Hepatocyte (in vitro differentiated cells): ENCODE data around the gene MED13L.

Experiments
- EZH2 ChIP-seq: fragments of 200-600 bp; sonication (generic); IDR thresholded peaks from 2 replicates; pipeline ENCODE4 v1.6.1; 2016; ENCODE audit warnings: antibody characterized with exemption, mild to moderate bottlenecking, borderline replicate concordance
- EZH2phosphoT487 ChIP-seq: fragments of 200-600 bp; sonication (generic); IDR thresholded peaks from one replicate; pipeline ENCODE4 v1.6.1; 2018; ENCODE audit warnings: antibody characterized with exemption, mild to moderate bottlenecking, low read depth, moderate library complexity; ENCODE audit not compliant: unreplicated experiment, severe bottlenecking
- TF ChIP-seq, protein P1 (sequence below): fragments of 200-600 bp; sonication (generic); IDR thresholded peaks from 2 replicates; pipeline ENCODE4 v1.5.1; 2016; ENCODE audit warnings: antibody characterized with exemption, mild to moderate bottlenecking; ENCODE audit not compliant: poor library complexity

DNA sequence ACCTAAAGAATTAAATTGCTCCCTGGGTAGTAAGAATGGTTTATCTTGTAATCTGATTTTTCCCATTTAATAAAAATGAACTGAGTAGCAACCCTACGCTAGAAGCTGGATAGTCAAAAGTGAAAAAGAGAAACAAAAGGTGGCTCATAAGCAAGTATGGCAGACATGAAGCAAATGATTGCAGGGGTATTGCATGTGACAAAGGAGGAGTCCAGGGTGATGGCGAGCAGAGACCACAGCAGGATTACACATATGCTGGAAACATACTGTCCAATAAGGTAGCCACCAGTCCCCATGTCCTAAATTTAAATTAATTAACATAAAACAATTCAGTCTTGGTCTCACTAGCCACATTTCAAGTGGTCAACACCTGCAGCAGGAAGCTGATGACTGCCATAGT, 283.8 kb downstream of the MED13L start:
- TF ChIP-seq, protein P1, sequence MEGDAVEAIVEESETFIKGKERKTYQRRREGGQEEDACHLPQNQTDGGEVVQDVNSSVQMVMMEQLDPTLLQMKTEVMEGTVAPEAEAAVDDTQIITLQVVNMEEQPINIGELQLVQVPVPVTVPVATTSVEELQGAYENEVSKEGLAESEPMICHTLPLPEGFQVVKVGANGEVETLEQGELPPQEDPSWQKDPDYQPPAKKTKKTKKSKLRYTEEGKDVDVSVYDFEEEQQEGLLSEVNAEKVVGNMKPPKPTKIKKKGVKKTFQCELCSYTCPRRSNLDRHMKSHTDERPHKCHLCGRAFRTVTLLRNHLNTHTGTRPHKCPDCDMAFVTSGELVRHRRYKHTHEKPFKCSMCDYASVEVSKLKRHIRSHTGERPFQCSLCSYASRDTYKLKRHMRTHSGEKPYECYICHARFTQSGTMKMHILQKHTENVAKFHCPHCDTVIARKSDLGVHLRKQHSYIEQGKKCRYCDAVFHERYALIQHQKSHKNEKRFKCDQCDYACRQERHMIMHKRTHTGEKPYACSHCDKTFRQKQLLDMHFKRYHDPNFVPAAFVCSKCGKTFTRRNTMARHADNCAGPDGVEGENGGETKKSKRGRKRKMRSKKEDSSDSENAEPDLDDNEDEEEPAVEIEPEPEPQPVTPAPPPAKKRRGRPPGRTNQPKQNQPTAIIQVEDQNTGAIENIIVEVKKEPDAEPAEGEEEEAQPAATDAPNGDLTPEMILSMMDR = no peak
- TF ChIP-seq EZH2phosphoT487 (no peak), EZH2 (no peak)
